SK-N-SH (cell line): Measurements from ENCODE around the gene FGGY. TPM values are rescaled to one million over a fixed set of nuclear protein-coding genes. Genes with fewer than 3 reads are reported as not detected.

Experiments
- CTCF ChIA-PET: fragments of 300-600, 350-600 bp; formaldehyde crosslinking; extraction: SDS; loops from one replicate; lab custom pipeline; 2021; lab: Yijun Ruan, JAX
- POLR2A ChIA-PET: fragments of 350-600 bp; sonication (Branson Sonifier 250); formaldehyde crosslinking; extraction: SDS; loops from one replicate; lab custom pipeline; 2020; ENCODE audit warnings: antibody characterized with exemption, inconsistent platforms; lab: Yijun Ruan, JAX
- DNase-seq: peaks from one replicate; pipeline ENCODE4 v3.0.0; 2012
- H2AFZ ChIP-seq: fragments of 200-600 bp; sonication (generic); 2 replicates; pipeline ENCODE4 v1.8.1; 2016; ENCODE audit warnings: antibody characterized with exemption, mild to moderate bottlenecking, low read depth
- H3F3A ChIP-seq: fragments of 200-600 bp; sonication (generic); replicated peaks from 2 replicates; pipeline ENCODE3; 2016; ENCODE audit warnings: antibody characterized with exemption, mild to moderate bottlenecking; ENCODE audit not compliant: insufficient read depth
- H3K27ac ChIP-seq, 2 experiments: fragments of 200-500 bp in 1 of 2; fragments of 200-600 bp in 1 of 2; sonication (Bioruptor generic) in 1 of 2; sonication (generic), shearing (Covaris generic) in 1 of 2; 2 replicates each; pipeline versions ENCODE4 v1.5.1 to v1.6.1; 2014 to 2016; ENCODE audit warnings: low read depth in 2 of 2, inconsistent platforms in 1 of 2, low read length in 1 of 2, mild to moderate bottlenecking in 1 of 2, mixed read lengths in 1 of 2
- H3K27me3 ChIP-seq: fragments of 200-600 bp; sonication (generic), shearing (Covaris generic); 2 replicates; pipeline ENCODE4 v1.6.1; 2016; ENCODE audit warnings: mixed run types; ENCODE audit not compliant: insufficient read depth
- H3K36me3 ChIP-seq, 2 experiments: fragments of 200-500 bp in 1 of 2; fragments of 200-600 bp in 1 of 2; sonication (Bioruptor generic) in 1 of 2; sonication (generic) in 1 of 2; replicated peaks in 1 of 2; 2 replicates each; pipeline versions ENCODE3 to v1.5.1; 2014 to 2016; ENCODE audit warnings: low read length in 1 of 2, mild to moderate bottlenecking in 1 of 2; ENCODE audit not compliant: insufficient read depth in 2 of 2, control insufficient read depth in 1 of 2
- H3K4me1 ChIP-seq, 2 experiments: fragments of 200-500 bp in 1 of 2; fragments of 200-600 bp in 1 of 2; sonication (Bioruptor generic) in 1 of 2; sonication (generic), shearing (Covaris generic) in 1 of 2; 2 replicates each; pipeline versions ENCODE4 v1.5.1 to v1.6.1; 2014 to 2016; ENCODE audit warnings: low read depth in 1 of 2, low read length in 1 of 2, mixed run types in 1 of 2; ENCODE audit not compliant: insufficient read depth in 2 of 2, control insufficient read depth in 1 of 2
- H3K4me2 ChIP-seq: fragments of 200-600 bp; sonication (generic), shearing (Covaris generic); 2 replicates; pipeline ENCODE4 v1.6.1; 2017; ENCODE audit warnings: mixed run types
- H3K4me3 ChIP-seq, 2 experiments: fragments of 200-500 bp in 1 of 2; fragments of 200-600 bp in 1 of 2; sonication (Bioruptor generic) in 1 of 2; sonication (generic), shearing (Covaris generic) in 1 of 2; 2 replicates each; pipeline versions ENCODE4 v1.5.1 to v1.8.1; 2014 to 2016; ENCODE audit warnings: low read depth in 2 of 2, inconsistent platforms in 1 of 2, low read length in 1 of 2, mild to moderate bottlenecking in 1 of 2, mixed read lengths in 1 of 2, moderate library complexity in 1 of 2
- H3K79me2 ChIP-seq: fragments of 200-600 bp; sonication (generic); 2 replicates; pipeline ENCODE4 v1.8.1; 2017; ENCODE audit warnings: mild to moderate bottlenecking; ENCODE audit not compliant: insufficient read depth
- H3K9ac ChIP-seq: fragments of 200-600 bp; sonication (generic); 2 replicates; pipeline ENCODE4 v1.6.1; 2017; ENCODE audit warnings: mixed run types
- H3K9me2 ChIP-seq: fragments of 200-600 bp; sonication (generic); 2 replicates; pipeline ENCODE4 v1.6.1; 2017; ENCODE audit warnings: mixed run types
- H3K9me3 ChIP-seq: fragments of 200-600 bp; sonication (generic); 2 replicates; pipeline ENCODE4 v1.6.1; 2017; ENCODE audit warnings: mixed run types, mild to moderate bottlenecking, moderate library complexity
- H4K20me1 ChIP-seq: fragments of 200-600 bp; sonication (generic); 2 replicates; pipeline ENCODE4 v1.6.1; 2017; ENCODE audit warnings: mild to moderate bottlenecking, mixed run types; ENCODE audit not compliant: insufficient read depth
- CHD2 ChIP-seq: fragments of 150-350 bp; IDR thresholded peaks from 2 replicates; pipeline ENCODE4 v1.6.1; 2018; ENCODE audit warnings: low read length; ENCODE audit not compliant: partially characterized antibody
- EP300 ChIP-seq, 2 experiments: IDR thresholded peaks; 2 replicates each; pipeline versions ENCODE4 v1.4.0 to v1.6.1; 2012; ENCODE audit warnings: borderline replicate concordance in 1 of 2, low read depth in 1 of 2, low read length in 1 of 2
- FOXJ3 ChIP-seq: sonication (generic); formaldehyde crosslinking; IDR thresholded peaks from 2 replicates; pipeline ENCODE4 v1.5.1; 2020; ENCODE audit warnings: mild to moderate bottlenecking, missing genetic modification reagents
- GATA2 ChIP-seq: sonication (generic); formaldehyde crosslinking; IDR thresholded peaks from 2 replicates; pipeline ENCODE4 v1.5.0; 2020; ENCODE audit warnings: mild to moderate bottlenecking, missing genetic modification reagents
- NFIC ChIP-seq: IDR thresholded peaks from 2 replicates; pipeline ENCODE4 v1.4.0; 2012; ENCODE audit warnings: borderline replicate concordance
- SMC3 ChIP-seq: IDR thresholded peaks from 2 replicates; pipeline ENCODE4 v1.6.1; 2012; ENCODE audit warnings: low read depth, low read length, improper control_type of control experiment
- ZBTB33 ChIP-seq: IDR thresholded peaks from 2 replicates; pipeline ENCODE4 v1.4.0; 2012; ENCODE audit warnings: low read depth, borderline replicate concordance
- WGBS: methylation state at CpG from one replicate; pipeline ENCODE4 v1.1.6; 2017; ENCODE audit warnings: low lambda C conversion rate; 5-methylcytosine and 5-hydroxymethylcytosine counted together
- polyA plus RNA-seq, 3 experiments: library from polyadenylated mRNA; depleted of rRNA; stranded (reverse); fragments of >200 nt; gene quantifications; 2 replicates each; pipeline ENCODE4 v1.2.3, GENCODE V29; 2012
- TF ChIP-seq, protein P1 (sequence below): IDR thresholded peaks from 2 replicates; pipeline ENCODE4 v1.6.1; 2012; ENCODE audit warnings: mild to moderate bottlenecking, low read depth, low read length, moderate library complexity

Gene FGGY
- polyA plus RNA-seq, 1 of the 3 experiments (the other 2 are of a cell fraction) = 10.3 TPM

DNA sequence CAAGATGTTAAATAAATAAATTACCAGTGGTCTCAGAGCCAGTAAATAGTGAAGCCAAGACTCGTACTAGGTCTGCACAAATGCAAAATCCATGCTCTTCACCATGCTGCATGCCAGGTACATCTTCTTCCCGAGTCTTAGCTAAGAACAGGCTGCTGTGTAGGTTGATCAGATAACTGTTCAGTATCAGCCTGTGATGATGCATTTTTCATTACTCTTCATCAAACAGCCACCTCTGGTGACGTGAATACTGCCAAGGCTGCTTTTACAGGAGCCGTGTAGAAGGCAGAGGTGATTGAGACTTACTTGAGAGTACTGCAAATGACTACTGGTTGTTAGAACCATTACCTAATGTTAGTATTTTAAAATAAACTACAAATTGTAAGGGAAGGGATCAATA, 478.6 kb downstream of the FGGY start:
- no peak for DNase-seq
- no peak overlapping the region for H3K4me2 ChIP-seq

More for the DNA sequence above, 478.6 kb downstream of the FGGY start:
- H3K27me3 ChIP-seq = no peaks in the 10 kb centered on the region
- no peak overlapping the region for H3K9ac ChIP-seq
- TF ChIP-seq FOXJ3 (no peak), ZBTB33 (no peak), SMC3 (no peak), NFIC (no peak), GATA2 (CRISPR knock-in tag) (no peak), EP300 (IDR thresholded peaks at IDR 0.05; ENCODE audit: borderline replicate concordance in 1 of 2, low read depth in 1 of 2, low read length in 1 of 2) (no peak), CHD2 (no peak)
- TF ChIP-seq, protein P1, sequence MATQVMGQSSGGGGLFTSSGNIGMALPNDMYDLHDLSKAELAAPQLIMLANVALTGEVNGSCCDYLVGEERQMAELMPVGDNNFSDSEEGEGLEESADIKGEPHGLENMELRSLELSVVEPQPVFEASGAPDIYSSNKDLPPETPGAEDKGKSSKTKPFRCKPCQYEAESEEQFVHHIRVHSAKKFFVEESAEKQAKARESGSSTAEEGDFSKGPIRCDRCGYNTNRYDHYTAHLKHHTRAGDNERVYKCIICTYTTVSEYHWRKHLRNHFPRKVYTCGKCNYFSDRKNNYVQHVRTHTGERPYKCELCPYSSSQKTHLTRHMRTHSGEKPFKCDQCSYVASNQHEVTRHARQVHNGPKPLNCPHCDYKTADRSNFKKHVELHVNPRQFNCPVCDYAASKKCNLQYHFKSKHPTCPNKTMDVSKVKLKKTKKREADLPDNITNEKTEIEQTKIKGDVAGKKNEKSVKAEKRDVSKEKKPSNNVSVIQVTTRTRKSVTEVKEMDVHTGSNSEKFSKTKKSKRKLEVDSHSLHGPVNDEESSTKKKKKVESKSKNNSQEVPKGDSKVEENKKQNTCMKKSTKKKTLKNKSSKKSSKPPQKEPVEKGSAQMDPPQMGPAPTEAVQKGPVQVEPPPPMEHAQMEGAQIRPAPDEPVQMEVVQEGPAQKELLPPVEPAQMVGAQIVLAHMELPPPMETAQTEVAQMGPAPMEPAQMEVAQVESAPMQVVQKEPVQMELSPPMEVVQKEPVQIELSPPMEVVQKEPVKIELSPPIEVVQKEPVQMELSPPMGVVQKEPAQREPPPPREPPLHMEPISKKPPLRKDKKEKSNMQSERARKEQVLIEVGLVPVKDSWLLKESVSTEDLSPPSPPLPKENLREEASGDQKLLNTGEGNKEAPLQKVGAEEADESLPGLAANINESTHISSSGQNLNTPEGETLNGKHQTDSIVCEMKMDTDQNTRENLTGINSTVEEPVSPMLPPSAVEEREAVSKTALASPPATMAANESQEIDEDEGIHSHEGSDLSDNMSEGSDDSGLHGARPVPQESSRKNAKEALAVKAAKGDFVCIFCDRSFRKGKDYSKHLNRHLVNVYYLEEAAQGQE = no peak
- TF ChIP-seq, all 33 proteins: peak for 0
- Histone ChIP-seq H4K20me1 (no peaks in the 10 kb centered on the region), H3K9me2 (no peaks in the 10 kb centered on the region), H3K36me3 (no peaks in the 10 kb centered on the region), H3F3A (no peaks in the 10 kb centered on the region), H2AFZ (no peak overlapping the region), H3K4me1 (peaks cover 0 to 15% of the 10 kb centered on the region in 2 experiments; a peak in 2 of 4 replicates), H3K27ac (no peak overlapping the region), H3K4me3 (no peak overlapping the region), H3K79me2 (no peaks in the 10 kb centered on the region), H3K9me3 (no peaks in the 10 kb centered on the region)
- 87% methylated on average over 4 of the region's 4 CpGs for whole genome bisulfite sequencing
- ChIA-PET POLR2A (no interaction called here), CTCF (interaction anchor here (3.2 kb wide), 1 partner anchor 15 kb away, joined by 15 read pairs; no protein-coding TSS in a partner anchor)
